Measurements from ENCODE around the gene ZNF644. TPM values are rescaled to one million over a fixed set of nuclear protein-coding genes. Genes with fewer than 3 reads are reported as not detected.

Gene ZNF644
- total and polyA plus RNA-seq, 9 donors = 21.0 to 68.6 (median 56.6) TPM

DNA sequence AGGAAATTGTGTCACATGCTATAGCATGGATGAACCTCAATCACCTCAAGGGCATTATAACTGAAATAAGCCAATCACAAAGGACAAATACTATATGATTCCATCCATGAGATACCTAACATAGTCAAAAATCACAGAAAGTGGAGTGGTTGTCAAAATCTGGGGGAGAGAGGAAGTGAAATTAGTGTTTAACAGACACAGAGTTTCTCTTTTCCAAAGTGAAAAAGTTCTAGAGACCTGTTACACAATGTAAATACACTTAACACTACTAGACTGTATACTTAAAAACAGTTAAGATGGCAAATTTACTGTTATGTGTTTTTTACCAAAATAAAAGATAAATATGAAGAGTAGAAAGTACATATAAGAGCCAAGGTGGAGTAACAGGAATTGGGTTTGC lies 31.8 kb downstream of the ZNF644 start:
- Histone ChIP-seq H3K27ac (no peak overlapping the region), H3K4me3 (no peak overlapping the region), H3K4me1 (ENCODE audit: insufficient read depth) (no peaks in the 10 kb centered on the region), H3K9me3 (no peaks in the 10 kb centered on the region), H3K36me3 (no peaks in the 10 kb centered on the region), H3K27me3 (no peaks in the 10 kb centered on the region)
- intact Hi-C loops (cut with DNase I) = no loop called here
- TF ChIP-seq POLR2A (IDR thresholded peaks at IDR 0.05) = no peak
- TF ChIP-seq, protein P1, sequence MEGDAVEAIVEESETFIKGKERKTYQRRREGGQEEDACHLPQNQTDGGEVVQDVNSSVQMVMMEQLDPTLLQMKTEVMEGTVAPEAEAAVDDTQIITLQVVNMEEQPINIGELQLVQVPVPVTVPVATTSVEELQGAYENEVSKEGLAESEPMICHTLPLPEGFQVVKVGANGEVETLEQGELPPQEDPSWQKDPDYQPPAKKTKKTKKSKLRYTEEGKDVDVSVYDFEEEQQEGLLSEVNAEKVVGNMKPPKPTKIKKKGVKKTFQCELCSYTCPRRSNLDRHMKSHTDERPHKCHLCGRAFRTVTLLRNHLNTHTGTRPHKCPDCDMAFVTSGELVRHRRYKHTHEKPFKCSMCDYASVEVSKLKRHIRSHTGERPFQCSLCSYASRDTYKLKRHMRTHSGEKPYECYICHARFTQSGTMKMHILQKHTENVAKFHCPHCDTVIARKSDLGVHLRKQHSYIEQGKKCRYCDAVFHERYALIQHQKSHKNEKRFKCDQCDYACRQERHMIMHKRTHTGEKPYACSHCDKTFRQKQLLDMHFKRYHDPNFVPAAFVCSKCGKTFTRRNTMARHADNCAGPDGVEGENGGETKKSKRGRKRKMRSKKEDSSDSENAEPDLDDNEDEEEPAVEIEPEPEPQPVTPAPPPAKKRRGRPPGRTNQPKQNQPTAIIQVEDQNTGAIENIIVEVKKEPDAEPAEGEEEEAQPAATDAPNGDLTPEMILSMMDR (IDR thresholded peaks at IDR 0.05) = no peak
- no peak for TF ChIP-seq EP300 (IDR thresholded peaks at IDR 0.05)
- DNase-seq = no peak

DNA sequence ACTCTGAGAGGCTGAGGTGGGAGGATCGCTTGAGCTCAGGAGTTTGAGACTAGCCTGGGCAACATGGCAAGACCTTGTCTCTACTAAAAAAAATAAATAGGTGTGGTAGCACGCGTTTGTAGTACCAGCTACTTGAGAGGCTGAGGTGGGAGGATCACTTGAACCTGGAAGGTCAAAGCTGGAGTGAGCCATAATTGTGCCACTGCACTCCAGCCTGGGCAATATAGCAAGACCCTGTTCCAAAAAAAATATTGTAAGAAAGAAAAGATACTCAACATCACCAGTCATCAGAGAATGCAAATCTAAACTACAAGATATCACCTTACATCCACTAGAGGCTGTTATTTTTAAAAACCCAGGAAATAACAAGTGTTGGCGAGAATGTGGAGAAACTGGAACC lies 32.5 kb downstream of the ZNF644 start:
- TF ChIP-seq POLR2A (IDR thresholded peaks at IDR 0.05) (no peak), EP300 (IDR thresholded peaks at IDR 0.05) (no peak)
- TF ChIP-seq, protein P1 (IDR thresholded peaks at IDR 0.05) = no peak
- 94 to 98% (median 96%) methylated on average over 4 of the region's 4 CpGs for WGBS, 3 donors
- H3K27ac ChIP-seq = no peak overlapping the region

DNA sequence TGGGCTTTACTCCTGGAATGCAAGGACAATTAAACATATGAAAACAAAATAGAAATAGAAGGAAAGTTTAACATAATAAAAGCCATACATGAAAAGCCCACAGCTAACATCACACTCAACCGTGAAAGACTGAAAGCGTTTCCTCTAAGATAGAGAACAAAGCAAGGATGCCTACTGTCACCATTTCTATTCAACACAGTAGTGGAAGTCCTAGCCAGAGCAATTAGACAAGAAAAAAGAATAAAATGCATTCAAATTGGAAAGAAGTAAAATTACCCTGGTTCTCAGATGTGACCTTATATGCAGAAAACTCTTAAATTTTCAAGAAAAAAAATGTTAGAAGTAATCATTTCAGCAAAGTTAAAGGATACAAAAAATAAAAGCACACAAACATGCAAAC lies 34.0 kb downstream of the ZNF644 start:
- H3K9me3 ChIP-seq = no peaks in the 10 kb centered on the region
- H3K4me3 ChIP-seq = no peak overlapping the region
- H3K4me1 ChIP-seq (ENCODE audit: insufficient read depth) = no peaks in the 10 kb centered on the region
- no peak overlapping the region for H3K27ac ChIP-seq
- no peaks in the 10 kb centered on the region for H3K27me3 ChIP-seq
- DNase-seq = no peak
- intact Hi-C loops (cut with DNase I) = no loop called here
- WGBS, 3 donors = 96 to 99% (median 97%) methylated on average over 2 of the region's 2 CpGs
- TF ChIP-seq, protein P1 (IDR thresholded peaks at IDR 0.05) = no peak
- TF ChIP-seq EP300 (IDR thresholded peaks at IDR 0.05) (no peak), POLR2A (IDR thresholded peaks at IDR 0.05) (no peak)
- H3K36me3 ChIP-seq = no peaks in the 10 kb centered on the region

More for the DNA sequence above, 32.5 kb downstream of the ZNF644 start:
- no peaks in the 10 kb centered on the region for H3K4me1 ChIP-seq (ENCODE audit: insufficient read depth)
- H3K27me3 ChIP-seq = no peaks in the 10 kb centered on the region
- no peaks in the 10 kb centered on the region for H3K9me3 ChIP-seq
- no peak overlapping the region for H3K4me3 ChIP-seq
- H3K36me3 ChIP-seq = no peaks in the 10 kb centered on the region
- DNase-seq = no peak
- intact Hi-C loops (cut with DNase I) = no loop called here

DNA sequence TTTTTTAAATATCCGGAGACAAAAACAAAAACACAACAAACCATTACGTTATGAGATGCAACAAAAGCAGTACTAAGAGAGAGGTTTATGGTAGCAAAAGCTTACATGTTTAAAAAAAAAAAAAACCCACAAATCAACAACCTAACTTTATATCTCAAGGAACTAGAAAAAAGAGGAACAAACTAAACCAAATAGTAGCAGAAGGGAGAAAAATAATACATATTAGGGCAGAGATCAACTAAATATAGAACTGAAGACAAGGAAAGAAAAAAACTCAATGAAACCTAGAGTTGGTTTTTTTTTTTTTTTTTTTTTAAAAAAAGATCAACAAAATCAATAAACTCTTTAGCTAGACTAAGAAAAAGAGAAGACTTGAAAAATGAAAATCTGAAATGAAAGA lies 34.9 kb downstream of the ZNF644 start:
- 59 to 68% (median 64%) methylated on average over 2 of the region's 2 CpGs for WGBS, 3 donors
- intact Hi-C loops (cut with DNase I) = no loop called here
- TF ChIP-seq, protein P1 (IDR thresholded peaks at IDR 0.05) = no peak
- TF ChIP-seq EP300 (IDR thresholded peaks at IDR 0.05) (no peak), POLR2A (IDR thresholded peaks at IDR 0.05) (no peak)

DNA sequence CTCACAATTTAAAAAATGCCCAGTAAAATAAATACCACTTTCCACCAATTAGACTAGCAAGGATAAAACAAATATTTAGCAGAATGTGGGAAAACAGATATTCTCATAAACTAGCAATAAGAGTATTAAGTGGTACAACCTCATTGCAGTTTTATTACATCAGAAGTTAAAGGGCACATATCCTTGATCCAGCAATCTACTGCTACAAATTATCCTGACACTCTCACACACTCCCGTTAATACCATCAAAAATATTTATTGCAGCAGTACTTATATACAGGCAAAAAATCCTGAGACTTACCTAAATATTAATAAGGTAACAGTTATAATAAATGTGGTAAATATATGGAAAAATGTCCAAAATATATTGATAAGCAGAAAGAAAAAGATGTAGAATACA lies 44.3 kb downstream of the ZNF644 start:
- Histone ChIP-seq H3K4me3 (no peak overlapping the region), H3K27ac (no peak overlapping the region), H3K9me3 (no peaks in the 10 kb centered on the region), H3K4me1 (ENCODE audit: insufficient read depth) (no peaks in the 10 kb centered on the region), H3K36me3 (no peaks in the 10 kb centered on the region), H3K27me3 (no peaks in the 10 kb centered on the region)
- no peak for DNase-seq
- intact Hi-C loops (cut with DNase I) = no loop called here
- TF ChIP-seq, protein P1 (IDR thresholded peaks at IDR 0.05) = no peak
- no peak for TF ChIP-seq POLR2A (IDR thresholded peaks at IDR 0.05)
- TF ChIP-seq EP300 (IDR thresholded peaks at IDR 0.05) = no peak
- WGBS, 3 donors = 58 to 73% (median 69%) methylated on average over 1 of the region's 1 CpG

More for the DNA sequence above, 34.9 kb downstream of the ZNF644 start:
- no peaks in the 10 kb centered on the region for H3K4me1 ChIP-seq (ENCODE audit: insufficient read depth)
- DNase-seq = no peak
- H3K36me3 ChIP-seq = no peaks in the 10 kb centered on the region
- no peaks in the 10 kb centered on the region for H3K27me3 ChIP-seq
- no peak overlapping the region for H3K4me3 ChIP-seq
- H3K9me3 ChIP-seq = no peaks in the 10 kb centered on the region
- no peak overlapping the region for H3K27ac ChIP-seq
